GM13976 (cell line): ENCODE data around the gene TMEM240.

ENCODE experiments used
- DNase-seq: peaks from one replicate; pipeline ENCODE4 v3.0.0; 2012; ENCODE audit warnings: low spot score
- CTCF ChIP-seq: IDR thresholded peaks from 2 replicates; pipeline ENCODE4 v1.5.1; 2012; ENCODE audit warnings: borderline replicate concordance, mild to moderate bottlenecking; ENCODE audit not compliant: insufficient read depth; ENCODE audit errors: extremely low read depth, missing control alignments, control extremely low read depth
- in situ Hi-C: fragments of 300-500 bp; cut with MboI; formaldehyde crosslinking; loops from one replicate; pipeline ENCODE4 v1.12.0; 2022; ENCODE audit warnings: low sequenced_read_pairs, mixed read lengths, inconsistent platforms; ENCODE audit not compliant: unreplicated experiment

Gene TMEM240

GRCh38 chr1:1544544-1544943 is 4.1 kb upstream of the TMEM240 start:
- in situ Hi-C loops: no loop called here
- no peak for TF ChIP-seq CTCF
- DNase-seq: no peak

GRCh38 chr1:1543706-1544099 is 3.3 kb upstream of the TMEM240 start:
- in situ Hi-C loops: no loop called here
- TF ChIP-seq CTCF: no peak
- no peak for DNase-seq

- in situ Hi-C loops: no loop called here
- no peak for TF ChIP-seq CTCF
- DNase-seq: no peak
These were observed 2.6 kb upstream of the TMEM240 start for GRCh38 chr1:1542766-1543705.

- no peak for TF ChIP-seq CTCF
- in situ Hi-C loops: no loop called here
- no peak for DNase-seq
These were observed 1.7 kb upstream of the TMEM240 start for GRCh38 chr1:1541956-1542765.

- TF ChIP-seq CTCF: no peak
These were observed 599 bp upstream of the TMEM240 start for GRCh38 chr1:1540818-1541628.

More at GRCh38 chr1:1540818-1541628, 599 bp upstream of the TMEM240 start:
- in situ Hi-C loops: no loop called here
- DNase-seq: no peak
